Right forelimb (tissue), 1 donor: ENCODE data around the gene PLPPR5.
"Not testable (repeated sequence)": the region's sequence is repeated elsewhere in the genome, so short reads cannot be mapped to it uniquely, and the experiment has no call there.

Experiments
- DNase-seq: peaks from one replicate; pipeline ENCODE4 v3.0.0-alpha.2; 2018

PLPPR5 gene

DNA sequence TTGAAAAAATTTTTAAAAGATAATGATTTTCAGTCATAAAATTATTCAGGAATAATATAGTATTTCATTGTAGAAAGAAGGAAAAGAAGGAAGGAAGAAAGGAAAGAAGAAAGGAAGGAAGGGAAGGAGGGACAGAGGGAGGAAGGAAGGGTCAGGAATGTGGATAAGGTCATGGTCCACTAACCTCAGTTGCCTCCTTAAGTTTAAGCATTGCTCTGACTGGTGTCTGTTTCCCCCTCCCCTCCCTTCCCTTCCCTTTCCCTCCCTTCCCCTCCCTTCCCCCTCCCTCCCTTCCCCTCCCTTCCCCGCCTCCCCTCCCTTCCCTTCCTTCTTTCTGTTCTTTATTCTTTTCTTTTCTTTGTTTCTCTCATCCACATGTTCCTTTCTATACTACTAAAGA lies 95.7 kb downstream of the PLPPR5 start:
- DNase-seq, result no peak

- no peak for DNase-seq
These were observed 97.9 kb downstream of the PLPPR5 start for GRCh38 chr1:98906809-98907208.

DNA sequence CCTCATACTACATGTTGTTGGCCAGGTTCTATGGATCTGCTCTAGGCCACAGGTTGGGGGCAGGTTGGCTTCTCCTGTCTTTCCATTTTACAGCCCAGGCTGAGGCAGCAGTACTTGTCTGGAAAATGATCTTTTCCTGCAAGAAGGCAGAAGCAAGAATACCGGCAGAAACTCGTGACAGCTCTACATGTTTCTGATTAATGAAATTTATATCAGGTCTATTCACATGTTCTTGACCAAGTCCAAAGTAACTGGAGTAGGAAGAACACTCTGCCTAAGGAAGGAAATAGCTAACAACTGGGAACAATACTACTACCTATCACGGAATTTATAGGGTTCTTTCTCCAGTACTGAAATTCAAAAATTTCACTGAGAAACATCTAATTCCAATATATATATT lies 98.3 kb downstream of the PLPPR5 start:
- no peak for DNase-seq

DNA sequence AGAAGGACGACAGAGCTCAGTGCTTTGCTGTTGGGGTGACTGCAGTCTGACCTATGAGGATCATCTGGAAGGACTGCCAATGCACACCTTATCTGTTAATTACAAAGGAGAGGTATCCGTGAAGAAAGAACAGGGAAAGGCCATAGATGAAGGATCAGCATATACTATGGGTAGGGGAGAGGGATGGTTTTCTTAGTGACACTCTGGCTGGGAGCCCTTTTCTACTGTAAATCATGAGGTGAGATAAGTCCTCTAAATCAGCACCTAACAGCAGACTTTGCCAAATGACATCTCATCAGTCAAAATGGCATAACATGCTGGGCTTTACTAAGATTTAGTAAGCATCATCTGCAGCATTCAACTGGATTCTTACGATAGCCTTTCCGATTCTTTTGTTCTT lies 100.0 kb downstream of the PLPPR5 start:
- DNase-seq, result no peak

GRCh38 chr1:98903726-98904125 lies 100.9 kb downstream of the PLPPR5 start:
- no peak for DNase-seq

GRCh38 chr1:98903261-98903660 lies 101.4 kb downstream of the PLPPR5 start:
- DNase-seq, result no peak

- no peak for DNase-seq
These were observed 105.7 kb downstream of the PLPPR5 start for GRCh38 chr1:98898940-98899339.

DNA sequence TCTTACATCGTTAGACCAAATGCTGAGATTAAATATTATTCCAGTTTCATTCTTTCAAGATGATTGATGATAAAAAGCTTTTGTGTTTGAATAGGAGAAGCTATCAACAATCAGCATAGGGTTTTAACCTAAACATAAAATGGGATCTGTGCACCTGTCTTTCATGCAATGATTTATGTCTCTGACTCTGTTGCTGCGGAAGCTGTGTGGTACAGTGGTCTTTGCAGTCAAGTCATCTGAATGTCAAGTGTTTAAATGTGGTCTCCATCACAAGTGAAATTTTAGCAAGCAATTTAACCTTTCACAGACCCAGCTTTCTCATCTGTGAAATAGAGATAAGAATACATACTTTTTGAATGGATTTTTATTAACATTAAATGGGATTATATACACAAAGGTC lies 107.2 kb downstream of the PLPPR5 start:
- DNase-seq, result no peak

GRCh38 chr1:98896711-98897445 lies 107.8 kb downstream of the PLPPR5 start:
- DNase-seq, result no peak

DNA sequence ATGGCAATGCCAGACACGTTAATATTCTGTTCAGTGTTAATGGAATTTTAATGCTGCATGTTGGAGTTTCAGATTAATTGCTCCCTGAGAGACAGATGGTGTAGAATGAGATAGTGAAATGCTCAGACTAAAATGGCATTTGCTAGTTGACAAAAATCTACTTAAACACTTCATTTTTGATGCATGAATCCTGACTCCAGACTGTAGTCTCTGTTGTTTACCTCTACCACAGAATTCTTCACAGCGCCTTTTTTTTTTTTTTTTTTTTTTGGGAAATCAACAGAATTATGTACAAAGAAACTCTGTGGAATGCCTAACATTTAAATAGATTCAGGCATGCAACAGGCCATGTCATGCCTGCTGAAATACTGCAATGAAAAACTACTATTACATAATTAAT lies 111.3 kb downstream of the PLPPR5 start:
- no peak for DNase-seq

DNA sequence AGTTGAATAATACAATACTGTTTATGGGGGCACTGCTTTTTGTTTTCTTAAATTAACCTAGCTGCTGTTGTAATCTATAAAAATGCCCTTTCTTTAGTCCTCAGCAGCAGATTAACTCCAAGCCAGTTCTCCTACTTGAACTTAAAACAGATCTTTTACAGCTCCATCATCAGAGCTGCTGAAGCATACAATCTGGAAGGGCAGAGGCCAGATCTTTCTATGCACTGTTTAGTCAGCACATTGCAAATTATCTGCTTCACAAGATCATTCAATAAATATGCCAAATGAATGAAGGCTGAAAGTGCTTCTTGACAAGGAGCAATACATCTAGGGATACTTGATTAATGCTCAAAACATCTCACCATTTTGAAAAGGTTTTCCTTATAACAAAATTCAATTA lies 115.8 kb downstream of the PLPPR5 start:
- no peak for DNase-seq

DNA sequence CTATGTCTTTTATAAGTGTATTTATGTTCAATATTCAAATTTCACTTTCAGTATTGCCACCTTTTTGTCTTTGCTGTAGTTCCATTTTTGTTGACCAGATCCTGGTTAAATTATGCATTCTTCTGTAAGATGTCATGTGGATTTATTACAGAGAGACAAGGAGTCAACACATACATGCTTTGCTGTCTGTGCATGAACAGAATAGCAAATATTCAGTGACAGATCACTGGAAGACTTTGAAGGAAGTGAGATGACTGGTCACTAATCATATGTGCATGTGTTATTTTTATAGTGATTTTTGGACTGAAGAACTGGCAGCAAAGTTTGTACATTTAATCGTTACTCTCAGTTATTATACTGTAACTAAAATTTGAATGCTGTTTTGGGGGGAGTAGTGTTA lies 117.2 kb downstream of the PLPPR5 start:
- DNase-seq, result no peak

DNA sequence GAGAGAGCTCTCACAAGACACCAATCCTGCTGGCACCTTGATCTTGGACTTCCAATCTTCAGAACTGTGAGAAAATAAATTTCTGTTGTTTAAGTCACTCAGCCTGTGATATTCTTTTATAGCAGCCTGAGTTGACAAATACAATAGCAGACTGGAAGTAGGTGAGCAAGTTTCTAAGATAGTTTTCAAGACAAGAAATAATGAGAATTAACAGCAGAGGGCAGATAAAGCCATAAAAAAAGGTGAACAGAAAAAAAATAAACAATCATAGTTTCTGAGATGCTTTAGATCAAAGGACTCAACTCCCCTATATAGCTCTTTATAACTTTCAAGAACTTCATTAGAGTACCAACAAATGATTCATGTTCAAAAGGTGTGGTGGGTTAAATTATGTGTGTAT lies 119.8 kb downstream of the PLPPR5 start:
- DNase-seq, result no peak

DNA sequence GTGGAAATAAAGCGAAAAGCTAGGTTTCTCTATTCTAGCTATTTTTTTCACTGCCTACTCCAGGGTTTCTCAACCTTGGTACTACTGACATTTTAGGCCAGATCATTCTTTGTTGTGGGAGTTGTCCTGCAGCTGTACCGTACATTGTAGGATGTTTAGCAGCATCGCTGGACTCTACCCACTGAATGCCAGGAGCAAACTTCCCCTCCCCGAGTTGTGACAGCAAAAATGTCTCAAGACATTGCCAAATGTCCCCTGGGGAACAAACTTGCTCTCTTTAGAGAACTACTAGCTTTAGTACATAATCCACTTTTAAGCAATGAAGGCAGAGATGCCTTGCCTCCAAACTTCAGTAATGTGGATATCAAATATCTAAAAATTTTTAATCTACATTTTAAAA lies 122.8 kb downstream of the PLPPR5 start:
- no peak for DNase-seq

- not testable (repeated sequence) for DNase-seq
These were observed 123.4 kb downstream of the PLPPR5 start for GRCh38 chr1:98881234-98881633.

GRCh38 chr1:98874828-98875227 lies 129.8 kb downstream of the PLPPR5 start:
- no peak for DNase-seq

- no peak for DNase-seq
These were observed 133.4 kb downstream of the PLPPR5 start for GRCh38 chr1:98870959-98871903.

- no peak for DNase-seq
These were observed 138.9 kb downstream of the PLPPR5 start for GRCh38 chr1:98865796-98866195.

- no peak for DNase-seq
These were observed 144.3 kb downstream of the PLPPR5 start for GRCh38 chr1:98860329-98860728.

DNA sequence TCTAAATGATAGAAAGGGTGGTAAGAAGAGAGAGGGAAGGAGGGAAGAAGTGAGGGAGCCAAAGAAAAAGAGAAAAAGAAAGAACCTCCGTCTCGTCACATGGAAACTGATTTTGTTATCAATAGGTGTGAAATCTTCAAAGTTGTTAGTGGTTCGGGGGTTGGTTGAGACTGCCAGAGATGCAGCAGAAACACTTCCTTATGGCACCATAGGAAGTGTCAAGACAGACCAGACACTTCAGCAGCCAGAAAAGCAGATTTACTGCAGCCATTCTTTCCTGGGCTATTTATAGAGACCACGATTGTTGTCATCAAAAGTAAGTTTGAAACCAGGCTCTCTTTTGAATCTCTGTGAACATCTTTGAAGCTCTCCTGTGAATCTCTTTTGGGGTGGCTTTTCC lies 150.5 kb downstream of the PLPPR5 start:
- DNase-seq, result no peak

GRCh38 chr1:98849969-98850636 lies 154.6 kb downstream of the PLPPR5 start:
- no peak for DNase-seq

GRCh38 chr1:98842241-98842640 lies 162.4 kb downstream of the PLPPR5 start:
- DNase-seq, result no peak
